Neural progenitor cell (in vitro differentiated cells): ENCODE data around the gene NEDD4L. TPM values are rescaled to one million over a fixed set of nuclear protein-coding genes. Genes with fewer than 3 reads are reported as not detected.

Source experiments
- DNase-seq: peaks from one replicate; pipeline ENCODE4 v3.0.0-alpha.2; 2016; ENCODE audit warnings: low spot score
- H2AFZ ChIP-seq: fragments of 200-600 bp; sonication (generic); replicated peaks from 2 replicates; pipeline ENCODE4 v1.6.1; 2016; ENCODE audit warnings: antibody characterized with exemption
- H3F3A ChIP-seq: fragments of 200-600 bp; sonication (generic); 2 replicates; pipeline ENCODE4 v1.6.1; 2016; ENCODE audit warnings: antibody characterized with exemption, low read depth
- H3K27ac ChIP-seq: fragments of 200-600 bp; sonication (generic); 2 replicates; pipeline ENCODE4 v1.5.1; 2016; ENCODE audit warnings: mild to moderate bottlenecking
- H3K27me3 ChIP-seq: fragments of 200-600 bp; sonication (generic); 2 replicates; pipeline ENCODE4 v1.6.1; 2016; ENCODE audit warnings: mild to moderate bottlenecking, moderate library complexity
- H3K36me3 ChIP-seq: fragments of 200-600 bp; sonication (generic); 2 replicates; pipeline ENCODE4 v1.5.1; 2016
- H3K4me1 ChIP-seq: fragments of 200-600 bp; sonication (generic); 2 replicates; pipeline ENCODE4 v1.6.1; 2016; ENCODE audit warnings: mixed run types
- H3K4me2 ChIP-seq: fragments of 200-600 bp; sonication (generic); 2 replicates; pipeline ENCODE4 v1.6.1; 2016
- H3K4me3 ChIP-seq: fragments of 200-600 bp; sonication (generic); 2 replicates; pipeline ENCODE4 v1.5.1; 2016
- H3K79me2 ChIP-seq: fragments of 200-600 bp; sonication (generic); 2 replicates; pipeline ENCODE4 v1.6.1; 2016; ENCODE audit warnings: low read depth
- H3K9ac ChIP-seq: fragments of 200-600 bp; sonication (generic); 2 replicates; pipeline ENCODE4 v1.6.1; 2016
- H3K9me3 ChIP-seq: fragments of 200-600 bp; sonication (generic); 2 replicates; pipeline ENCODE4 v1.5.1; 2016; ENCODE audit warnings: low read depth
- H4K20me1 ChIP-seq: fragments of 200-600 bp; sonication (generic); 2 replicates; pipeline ENCODE4 v1.6.1; 2016; ENCODE audit warnings: low read depth
- H3K27ac Mint-ChIP-seq: 3 replicates; pipeline ENCODE4 v1.8.0; 2021; ENCODE audit warnings: mixed read lengths
- H3K27me3 Mint-ChIP-seq: 2 replicates; pipeline ENCODE4 v1.8.0; 2022; ENCODE audit warnings: low read depth, mild to moderate bottlenecking, inconsistent platforms, moderate library complexity, mixed read lengths; ENCODE audit not compliant: insufficient read depth
- H3K36me3 Mint-ChIP-seq: 3 replicates; pipeline ENCODE4 v1.8.0; 2021; ENCODE audit warnings: mixed read lengths
- H3K4me1 Mint-ChIP-seq: 3 replicates; pipeline ENCODE4 v1.8.0; 2021; ENCODE audit warnings: mixed read lengths
- H3K4me3 Mint-ChIP-seq: 3 replicates; pipeline ENCODE4 v1.8.0; 2021; ENCODE audit warnings: mild to moderate bottlenecking, moderate library complexity, mixed read lengths
- H3K9me3 Mint-ChIP-seq: 3 replicates; pipeline ENCODE4 v1.8.0; 2020; ENCODE audit warnings: mixed read lengths
- CTCF ChIP-seq: fragments of 200-600 bp; sonication (generic); IDR thresholded peaks from 2 replicates; pipeline ENCODE4 v1.5.1; 2017; ENCODE audit warnings: antibody characterized with exemption, mild to moderate bottlenecking
- EZH2 ChIP-seq: fragments of 200-600 bp; sonication (generic); IDR thresholded peaks from 2 replicates; pipeline ENCODE4 v1.6.1; 2017; ENCODE audit warnings: antibody characterized with exemption, mild to moderate bottlenecking, moderate library complexity
- EZH2phosphoT487 ChIP-seq: fragments of 200-600 bp; sonication (generic); IDR thresholded peaks from 2 replicates; pipeline ENCODE4 v1.6.1; 2017; ENCODE audit warnings: antibody characterized with exemption
- total RNA-seq: library from RNA; depleted of rRNA; stranded (reverse); fragments of >200 nt; gene quantifications from 2 replicates; pipeline ENCODE4 v1.2.3, GENCODE V29; 2015; ENCODE audit warnings: low replicate concordance

Gene NEDD4L
- total RNA-seq, 1 donor from 2014 or later, result 55.5 TPM

- DNase-seq, result no peak
- H3K4me1 ChIP-seq, result peaks cover 8% of the 10 kb centered on the region
- no peak overlapping the region for H3K4me3 ChIP-seq
- Mint-ChIP-seq H3K36me3 (no peaks in the 10 kb centered on the region), H3K27ac (no peak overlapping the region), H3K9me3 (no peaks in the 10 kb centered on the region), H3K4me1 (peaks cover 4% of the 10 kb centered on the region), H3K4me3 (no peak overlapping the region), H3K27me3 (peaks cover 2% of the 10 kb centered on the region)
- no peaks in the 10 kb centered on the region for H3K27me3 ChIP-seq
- TF ChIP-seq EZH2phosphoT487 (no peak), CTCF (no peak), EZH2 (no peak)
- H3K4me2 ChIP-seq, result no peak overlapping the region
- H2AFZ ChIP-seq, result no peak overlapping the region
- no peak overlapping the region for H3K27ac ChIP-seq
- no peaks in the 10 kb centered on the region for H3K79me2 ChIP-seq
- H3K36me3 ChIP-seq, result no peaks in the 10 kb centered on the region
- H3K9ac ChIP-seq, result no peak overlapping the region
- no peaks in the 10 kb centered on the region for H3K9me3 ChIP-seq
- H3F3A ChIP-seq, result no peaks in the 10 kb centered on the region
- H4K20me1 ChIP-seq, result no peaks in the 10 kb centered on the region
These were observed 45.6 kb upstream of the NEDD4L start for GRCh38 chr18:57998461-57998860.

- H3K4me1 Mint-ChIP-seq, result no peaks in the 10 kb centered on the region
- no peaks in the 10 kb centered on the region for H3K9me3 Mint-ChIP-seq
- Histone ChIP-seq H4K20me1 (no peaks in the 10 kb centered on the region), H3K36me3 (no peaks in the 10 kb centered on the region), H3F3A (no peaks in the 10 kb centered on the region), H3K9ac (no peak overlapping the region), H3K27ac (no peak overlapping the region), H2AFZ (no peak overlapping the region), H3K9me3 (no peaks in the 10 kb centered on the region), H3K4me1 (no peaks in the 10 kb centered on the region), H3K79me2 (no peaks in the 10 kb centered on the region), H3K4me3 (no peak overlapping the region), H3K4me2 (no peak overlapping the region), H3K27me3 (no peaks in the 10 kb centered on the region)
- H3K27ac Mint-ChIP-seq, result no peak overlapping the region
- no peaks in the 10 kb centered on the region for H3K36me3 Mint-ChIP-seq
- DNase-seq, result no peak
- TF ChIP-seq EZH2, result no peak
- no peak for TF ChIP-seq EZH2phosphoT487
- no peak for TF ChIP-seq CTCF
- no peak overlapping the region for H3K4me3 Mint-ChIP-seq
- peaks cover 2% of the 10 kb centered on the region for H3K27me3 Mint-ChIP-seq
These were observed 39.7 kb upstream of the NEDD4L start for GRCh38 chr18:58004317-58004716.

- no peak for TF ChIP-seq EZH2
- no peak for TF ChIP-seq CTCF
- TF ChIP-seq EZH2phosphoT487, result no peak
- Mint-ChIP-seq H3K27me3 (peaks cover 2% of the 10 kb centered on the region), H3K4me1 (no peaks in the 10 kb centered on the region), H3K27ac (no peak overlapping the region), H3K9me3 (no peaks in the 10 kb centered on the region), H3K36me3 (no peaks in the 10 kb centered on the region), H3K4me3 (no peak overlapping the region)
- no peak overlapping the region for H3K9ac ChIP-seq
- no peaks in the 10 kb centered on the region for H3K36me3 ChIP-seq
- H3K9me3 ChIP-seq, result no peaks in the 10 kb centered on the region
- no peak overlapping the region for H3K27ac ChIP-seq
- no peak for DNase-seq
- H3K4me3 ChIP-seq, result no peak overlapping the region
- no peaks in the 10 kb centered on the region for H3K4me1 ChIP-seq
- no peak overlapping the region for H2AFZ ChIP-seq
- no peaks in the 10 kb centered on the region for H4K20me1 ChIP-seq
- H3K79me2 ChIP-seq, result no peaks in the 10 kb centered on the region
- H3K27me3 ChIP-seq, result no peaks in the 10 kb centered on the region
- no peak overlapping the region for H3K4me2 ChIP-seq
- no peaks in the 10 kb centered on the region for H3F3A ChIP-seq
These were observed 39.0 kb upstream of the NEDD4L start for GRCh38 chr18:58005011-58005410.
